Daoy (cell line): ENCODE results near the gene NCOA5. TPM values are rescaled to one million over a fixed set of nuclear protein-coding genes. Genes with fewer than 3 reads are reported as not detected.
A peak's percentile ranks its signal among the peaks of the same experiment; 100 is the strongest.

Experiments
- DNase-seq: peaks from one replicate; pipeline ENCODE4 v3.0.0-alpha.2; 2015; ENCODE audit warnings: low read depth
- total RNA-seq: library from RNA; depleted of rRNA; stranded (reverse); fragments of >200 nt; shearing (Covaris generic); gene quantifications from 2 replicates; pipeline ENCODE4 v1.2.3, GENCODE V29; 2014

The NCOA5 gene
- total RNA-seq, 1 experiment from 2014 or later: 25.3 TPM

GRCh38 chr20:46040902-46041535 is 48.7 kb downstream of the NCOA5 start:
- peak; percentile 53 for DNase-seq

- DNase-seq: no peak
Measured at GRCh38 chr20:46037036-46037435, 52.7 kb downstream of the NCOA5 start.

GRCh38 chr20:46036370-46036769 is 53.4 kb downstream of the NCOA5 start:
- no peak for DNase-seq

GRCh38 chr20:46035713-46036112 is 54.0 kb downstream of the NCOA5 start:
- DNase-seq: no peak

GRCh38 chr20:46035253-46035652 is 54.5 kb downstream of the NCOA5 start:
- DNase-seq: no peak

- DNase-seq: no peak
Measured at GRCh38 chr20:46034039-46034438, 55.7 kb downstream of the NCOA5 start.

GRCh38 chr20:46031701-46032254 is 58.0 kb downstream of the NCOA5 start:
- DNase-seq: no peak

- DNase-seq: no peak
Measured at GRCh38 chr20:46031014-46031569, 58.7 kb downstream of the NCOA5 start.

- DNase-seq: no peak
Measured at GRCh38 chr20:46030284-46031013, 59.3 kb downstream of the NCOA5 start.

GRCh38 chr20:46028772-46029371 is 60.9 kb downstream of the NCOA5 start, which contains the start of gene SLC12A5:
Gene SLC12A5 (plus strand): TSS chr20:46029215. CDS start chr20:46029345, 130 bp downstream.
- DNase-seq: no peak

GRCh38 chr20:46028110-46028509 is 61.7 kb downstream of the NCOA5 start:
- DNase-seq: no peak

GRCh38 chr20:46027245-46027853 is 62.4 kb downstream of the NCOA5 start:
- peak; percentile 46 for DNase-seq

GRCh38 chr20:46025376-46025783 is 64.4 kb downstream of the NCOA5 start:
- no peak for DNase-seq

- peak; percentile 52 for DNase-seq
Measured at GRCh38 chr20:46023999-46024398, 65.8 kb downstream of the NCOA5 start.

- DNase-seq: no peak
Measured at GRCh38 chr20:46023148-46023484, 66.6 kb downstream of the NCOA5 start.

GRCh38 chr20:46022411-46023147 is 67.2 kb downstream of the NCOA5 start:
- peak; percentile 70 for DNase-seq

GRCh38 chr20:46021361-46022359 is 68.1 kb downstream of the NCOA5 start:
- DNase-seq: peak; percentile 58

GRCh38 chr20:46020555-46020954 is 69.2 kb downstream of the NCOA5 start:
- DNase-seq: no peak

GRCh38 chr20:46018611-46019010 is 71.2 kb downstream of the NCOA5 start:
- DNase-seq: no peak

GRCh38 chr20:46018112-46018511 is 71.7 kb downstream of the NCOA5 start:
- DNase-seq: no peak
